Common myeloid progenitor, CD34-positive (primary cell): Measurements from ENCODE around the gene IFIT3.

Experiments used
- CTCF ChIA-PET: fragments of 350-600 bp; sonication (Branson Sonifier 250); formaldehyde crosslinking; loops from one replicate; lab custom pipeline; 2021; ENCODE audit warnings: antibody characterized with exemption; lab: Charles Lee
- POLR2A ChIA-PET: fragments of 350-600 bp; sonication (Branson Sonifier 250); formaldehyde crosslinking; loops from one replicate; lab custom pipeline; 2021; ENCODE audit warnings: antibody characterized with exemption; lab: Charles Lee
- DNase-seq, 3 donors: peaks; one replicate each; pipeline versions ENCODE4 v3.0.0 to v3.0.0-alpha.2; 2013
- H3K27ac ChIP-seq, 2 experiments: 1 replicate in 1 of 2; 2 replicates in 1 of 2; pipeline ENCODE4 v1.7.0; 2013; ENCODE audit warnings: inconsistent platforms in 2 of 2, low read length in 2 of 2, mild to moderate bottlenecking in 2 of 2, low read depth in 1 of 2, moderate library complexity in 1 of 2; ENCODE audit not compliant: severe bottlenecking in 2 of 2, insufficient read depth in 1 of 2, poor library complexity in 1 of 2
- H3K27me3 ChIP-seq, 5 experiments: replicated peaks in 2 of 5; 1 replicate in 3 of 5; 2 replicates in 2 of 5; pipeline versions ENCODE4 v1.6.1 to v1.7.0; 2013; ENCODE audit warnings: low read length in 4 of 5, mild to moderate bottlenecking in 2 of 5, moderate library complexity in 2 of 5, inconsistent platforms in 1 of 5; ENCODE audit not compliant: insufficient read depth in 5 of 5, control insufficient read depth in 4 of 5
- H3K36me3 ChIP-seq, 4 experiments: 1 replicate in 2 of 4; 2 replicates in 2 of 4; pipeline versions ENCODE4 v1.6.1 to v1.7.0; 2013; ENCODE audit warnings: low read length in 3 of 4, control low read depth in 1 of 4, mild to moderate bottlenecking in 1 of 4; ENCODE audit not compliant: control insufficient read depth in 4 of 4, insufficient read depth in 4 of 4
- H3K4me1 ChIP-seq, 4 experiments: 1 replicate in 3 of 4; 2 replicates in 1 of 4; pipeline versions ENCODE4 v1.6.1 to v1.7.1; 2013; ENCODE audit warnings: low read length in 3 of 4, mild to moderate bottlenecking in 3 of 4, control low read depth in 1 of 4, inconsistent platforms in 1 of 4, moderate library complexity in 1 of 4; ENCODE audit not compliant: control insufficient read depth in 4 of 4, insufficient read depth in 4 of 4; ENCODE audit errors: control extremely low read depth in 1 of 4
- H3K4me3 ChIP-seq, 7 experiments: 1 replicate in 4 of 7; 2 replicates in 3 of 7; pipeline versions ENCODE4 v1.5.1 to v1.7.0; 2013; ENCODE audit warnings: mild to moderate bottlenecking in 7 of 7, low read length in 6 of 7, moderate library complexity in 6 of 7, inconsistent platforms in 2 of 7, low read depth in 2 of 7, control low read depth in 1 of 7; ENCODE audit not compliant: insufficient read depth in 4 of 7, control insufficient read depth in 1 of 7; ENCODE audit errors: extremely low read depth in 1 of 7
- H3K9me3 ChIP-seq, 5 experiments: 1 replicate in 4 of 5; 2 replicates in 1 of 5; pipeline versions ENCODE4 v1.6.1 to v1.7.1; 2013; ENCODE audit warnings: low read length in 4 of 5, mild to moderate bottlenecking in 2 of 5, inconsistent platforms in 1 of 5, low read depth in 1 of 5, moderate library complexity in 1 of 5; ENCODE audit not compliant: control insufficient read depth in 4 of 5, insufficient read depth in 2 of 5; ENCODE audit errors: control extremely low read depth in 1 of 5
- WGBS: methylation state at CpG from one replicate; pipeline ENCODE4 v1.1.5; 2013; ENCODE audit not compliant: insufficient coverage; 5-methylcytosine and 5-hydroxymethylcytosine counted together

Gene IFIT3

DNA sequence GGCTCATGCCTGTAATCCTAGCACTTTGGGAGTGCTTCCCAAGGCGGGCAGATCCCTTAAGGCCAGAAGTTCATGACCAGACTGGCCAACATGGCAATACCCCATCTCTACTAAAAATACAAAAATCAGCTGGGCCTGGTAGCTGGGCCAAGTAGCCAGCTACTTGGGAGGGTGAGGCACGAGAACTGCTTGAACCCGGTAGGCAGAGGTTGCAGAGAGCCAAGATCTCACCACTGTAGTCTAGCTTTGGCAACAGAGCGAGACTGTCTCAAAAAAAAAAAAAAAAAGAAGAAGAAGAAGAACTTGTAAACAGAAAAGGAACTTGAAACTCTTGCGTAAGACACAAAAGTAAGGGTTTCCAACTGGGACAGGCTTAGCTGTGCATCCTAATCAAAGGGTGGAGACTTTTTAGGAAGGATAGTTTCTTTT is 31.6 kb upstream of the IFIT3 start:
- no peaks in the 10 kb centered on the region for H3K36me3 ChIP-seq
- peaks cover 12 to 35% (median 21%) of the 10 kb centered on the region in 4 experiments for H3K4me1 ChIP-seq
- WGBS = 50% methylated on average over 2 of the region's 5 CpGs
- H3K9me3 ChIP-seq = no peaks in the 10 kb centered on the region
- ChIA-PET POLR2A (no interaction called here), CTCF (interaction anchor here (0.6 to 0.8 kb wide), 2 partner anchors 73 to 78 kb away, joined by 3 read pairs; no protein-coding TSS in a partner anchor)
- peak; percentile 17 to 59 (median 44) for DNase-seq
- peak overlapping the region in 1 of 2 experiments; percentile 66 for H3K27ac ChIP-seq
- peak overlapping the region in 3 of 7 experiments; percentile 11 to 36 (median 19) for H3K4me3 ChIP-seq
- no peaks in the 10 kb centered on the region for H3K27me3 ChIP-seq

DNA sequence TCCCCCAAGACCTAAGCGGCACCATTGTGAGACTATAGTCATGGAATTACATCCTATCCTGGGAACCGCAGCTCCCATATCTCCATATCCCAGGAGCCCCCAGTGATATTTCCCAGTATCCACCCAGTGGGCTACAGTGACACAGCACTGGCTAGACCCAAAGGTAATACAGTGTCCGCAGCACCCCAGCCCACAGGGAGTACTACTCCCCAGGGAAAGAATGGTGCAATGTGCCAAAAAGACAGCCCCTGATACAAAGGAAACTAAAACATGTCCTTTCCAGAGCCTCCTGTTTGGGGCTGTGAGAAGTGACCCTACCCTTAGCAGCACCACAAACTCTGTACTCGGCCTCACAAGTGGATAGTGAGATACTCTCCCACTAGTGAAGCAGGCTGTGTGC is 30.4 kb upstream of the IFIT3 start:
- ChIA-PET POLR2A (no interaction called here), CTCF (no interaction called here)
- 100% methylated on average over 2 of the region's 4 CpGs for WGBS
- no peak overlapping the region for H3K4me3 ChIP-seq
- DNase-seq = no peak
- H3K27ac ChIP-seq = no peak overlapping the region
- no peaks in the 10 kb centered on the region for H3K27me3 ChIP-seq
- no peaks in the 10 kb centered on the region for H3K36me3 ChIP-seq
- no peaks in the 10 kb centered on the region for H3K9me3 ChIP-seq
- peaks cover 17 to 45% (median 26%) of the 10 kb centered on the region in 4 experiments for H3K4me1 ChIP-seq

DNA sequence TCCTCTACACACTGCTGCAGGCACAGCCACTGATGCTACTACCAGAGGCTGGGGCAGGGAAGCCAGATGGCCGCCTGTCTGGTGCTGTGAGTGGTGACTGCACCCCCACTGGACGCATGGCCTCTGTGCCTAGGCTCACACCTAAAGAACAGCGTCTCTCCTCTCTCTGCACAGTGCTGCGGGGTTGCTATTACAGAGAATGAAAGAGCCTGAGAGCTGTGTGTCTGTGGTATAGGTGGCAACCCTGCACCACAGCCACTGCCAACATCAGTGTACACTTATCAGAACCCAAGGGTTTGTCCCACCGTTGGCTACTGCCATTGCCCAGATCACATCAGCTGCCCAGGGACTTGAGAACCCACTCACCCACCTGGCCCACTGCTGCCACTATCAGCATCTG is 30.0 kb upstream of the IFIT3 start:
- Histone ChIP-seq H3K4me1 (peaks cover 21 to 50% (median 31%) of the 10 kb centered on the region in 4 experiments), H3K4me3 (no peak overlapping the region), H3K9me3 (no peaks in the 10 kb centered on the region), H3K27ac (no peak overlapping the region), H3K36me3 (no peaks in the 10 kb centered on the region), H3K27me3 (no peaks in the 10 kb centered on the region)
- 97% methylated on average over 3 of the region's 5 CpGs for WGBS
- CTCF ChIA-PET = no interaction called here
- POLR2A ChIA-PET = no interaction called here
- no peak for DNase-seq

DNA sequence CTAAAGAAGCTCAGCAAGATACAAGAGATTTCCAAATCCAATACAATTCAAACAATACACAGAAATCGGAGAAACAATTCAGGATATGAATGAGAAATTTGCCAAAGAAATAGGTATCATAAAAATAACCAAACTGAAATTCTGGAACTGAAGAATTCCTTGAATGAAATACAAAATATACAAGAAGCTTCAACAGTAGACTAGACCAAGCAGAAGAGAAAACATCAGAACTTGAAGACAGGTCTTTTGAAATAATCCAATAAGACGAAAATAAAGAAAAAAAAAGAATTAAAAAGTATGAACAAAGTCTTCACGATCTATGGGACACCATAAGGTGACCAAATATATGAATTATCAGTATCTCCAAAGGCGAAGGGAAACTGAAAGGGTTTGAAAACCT is 28.8 kb upstream of the IFIT3 start:
- ChIA-PET CTCF (no interaction called here), POLR2A (no interaction called here)
- DNase-seq = peak in 1 of 3 donors; percentile 16
- no CpG with 5 or more reads among the region's 4 CpGs for WGBS
- H3K27ac ChIP-seq = no peak overlapping the region
- H3K9me3 ChIP-seq = no peaks in the 10 kb centered on the region
- H3K4me3 ChIP-seq = no peak overlapping the region
- H3K36me3 ChIP-seq = no peaks in the 10 kb centered on the region
- H3K4me1 ChIP-seq = peaks cover 27 to 59% (median 42%) of the 10 kb centered on the region in 4 experiments
- H3K27me3 ChIP-seq = no peaks in the 10 kb centered on the region

- H3K27ac ChIP-seq = peak overlapping the region; percentile 62 to 89
- 0% methylated on average over 1 of the region's 2 CpGs for WGBS
- no peaks in the 10 kb centered on the region for H3K9me3 ChIP-seq
- POLR2A ChIA-PET = interaction anchor here (0.5 kb wide), 1 partner anchor 50 kb away, joined by 4 read pairs; no protein-coding TSS in a partner anchor
- peak overlapping the region in 6 of 7 experiments; percentile 66 to 95 (median 80) for H3K4me3 ChIP-seq
- DNase-seq = peak; percentile 69 to 89 (median 85)
- peaks cover 1 to 5% (median 3%) of the 10 kb centered on the region in 4 experiments for H3K36me3 ChIP-seq
- H3K27me3 ChIP-seq = no peaks in the 10 kb centered on the region
- CTCF ChIA-PET = interaction anchor here (0.9 to 3.2 kb wide), 6 partner anchors 11 to 91 kb away, joined by 3 to 18 read pairs (median 5); partner anchors contain the start of genes IFIT1 and IFIT3
- H3K4me1 ChIP-seq = peaks cover 21 to 48% (median 30%) of the 10 kb centered on the region in 4 experiments
Measured at GRCh38 chr10:89301232-89301631, 26.6 kb upstream of the IFIT3 start.

GRCh38 chr10:89301721-89302445 is 25.9 kb upstream of the IFIT3 start, which contains the start of gene IFIT2:
IFIT2 (plus strand) TSS chr10:89302046; CDS start chr10:89302124, 78 bp downstream.
- peaks cover 16 to 42% (median 27%) of the 10 kb centered on the region in 4 experiments for H3K4me1 ChIP-seq
- no peaks in the 10 kb centered on the region for H3K9me3 ChIP-seq
- H3K36me3 ChIP-seq = peaks cover 8 to 12% (median 10%) of the 10 kb centered on the region in 4 experiments
- peak within 1 kb of the TSS; percentile 62 to 89 for H3K27ac ChIP-seq
- CTCF ChIA-PET = interaction anchor here (0.8 to 3.2 kb wide), 9 partner anchors 8 to 90 kb away, joined by 3 to 18 read pairs (median 5); partner anchors contain the start of genes IFIT1 and IFIT3
- H3K4me3 ChIP-seq = peak within 1 kb of the TSS in 6 of 7 experiments; percentile 66 to 95 (median 80)
- 0% methylated on average over 5 of the region's 10 CpGs for WGBS
- H3K27me3 ChIP-seq = no peaks in the 10 kb centered on the region
- peak; percentile 80 to 93 (median 93) for DNase-seq
- POLR2A ChIA-PET = interaction anchor here (0.5 to 0.8 kb wide), 2 partner anchors 26 to 49 kb away, joined by 4 read pairs; partner anchors contain the start of gene IFIT3
